NCI-H2196 treated with DMSO at 0.1 percent for 48 hours (cell line): Measurements from ENCODE around the gene LAMA2.

Experiments used
- DNase-seq: peaks from one replicate; lab custom pipeline; 2025; ENCODE audit not compliant: unreplicated experiment; lab: John Stamatoyannopoulos, UW

LAMA2 gene

GRCh38 chr6:129555206-129555832 lies 672.4 kb downstream of the LAMA2 start:
- DNase-seq: no peak

GRCh38 chr6:129558248-129558647 lies 675.3 kb downstream of the LAMA2 start:
- DNase-seq: no peak

- no peak for DNase-seq
Measured at GRCh38 chr6:129565366-129565765, 682.4 kb downstream of the LAMA2 start.

GRCh38 chr6:129565811-129566210 lies 682.9 kb downstream of the LAMA2 start:
- DNase-seq: no peak
